HepG2 (cell line): ENCODE results near the gene STYXL1. TPM values are rescaled to one million over a fixed set of nuclear protein-coding genes. Genes with fewer than 3 reads are reported as not detected.

ENCODE experiments used
- AKAP8 ChIP-seq: sonication (generic); formaldehyde crosslinking; IDR thresholded peaks from 2 replicates; pipeline ENCODE4 v1.5.1; 2020; ENCODE audit warnings: mild to moderate bottlenecking, missing genetic modification reagents
- ATRX ChIP-seq: sonication (generic); formaldehyde crosslinking; IDR thresholded peaks from 2 replicates; pipeline ENCODE4 v1.4.0; 2020; ENCODE audit warnings: missing genetic modification reagents, borderline replicate concordance
- CREM ChIP-seq, 2 experiments: sonication (generic) in 1 of 2; formaldehyde crosslinking in 1 of 2; IDR thresholded peaks; 2 replicates each; pipeline versions ENCODE4 v1.4.0 to v1.6.1; 2016 to 2020; ENCODE audit warnings: antibody characterized with exemption in 1 of 2, mild to moderate bottlenecking in 1 of 2, missing genetic modification reagents in 1 of 2
- ERF ChIP-seq: IDR thresholded peaks from 2 replicates; pipeline ENCODE4 v1.6.1; 2018; ENCODE audit warnings: missing biosample characterization, missing genetic modification reagents
- FOXA3 ChIP-seq: IDR thresholded peaks from 2 replicates; pipeline ENCODE4 v1.6.1; 2016; ENCODE audit warnings: missing genetic modification reagents, missing compliant biosample characterization
- GFI1 ChIP-seq: sonication (generic); formaldehyde crosslinking; IDR thresholded peaks from 2 replicates; pipeline ENCODE4 v1.5.0; 2020; ENCODE audit warnings: missing genetic modification reagents, mild to moderate bottlenecking, borderline replicate concordance
- GTF2F1 ChIP-seq: fragments of 150-350 bp; IDR thresholded peaks from 2 replicates; pipeline ENCODE4 v1.6.1; 2014; ENCODE audit warnings: low read length
- GZF1 ChIP-seq: sonication (generic); formaldehyde crosslinking; IDR thresholded peaks from 2 replicates; pipeline ENCODE4 v1.5.1; 2020; ENCODE audit warnings: mild to moderate bottlenecking, missing genetic modification reagents
- KLF16 ChIP-seq, 2 experiments: sonication (generic) in 1 of 2; formaldehyde crosslinking in 1 of 2; IDR thresholded peaks; 2 replicates each; pipeline versions ENCODE4 v1.6.1 to v1.8.0; 2016 to 2023; ENCODE audit warnings: missing genetic modification reagents in 2 of 2, missing compliant biosample characterization in 1 of 2
- MED8 ChIP-seq: sonication (generic); formaldehyde crosslinking; IDR thresholded peaks from 2 replicates; pipeline ENCODE4 v1.8.1; 2023; ENCODE audit warnings: mild to moderate bottlenecking, missing genetic modification reagents; ENCODE audit not compliant: insufficient replicate concordance
- NFATC3 ChIP-seq: sonication (generic); formaldehyde crosslinking; IDR thresholded peaks from 2 replicates; pipeline ENCODE4 v1.5.1; 2020; ENCODE audit warnings: mild to moderate bottlenecking, missing genetic modification reagents
- PAF1 ChIP-seq: IDR thresholded peaks from 2 replicates; pipeline ENCODE4 v1.6.1; 2016; ENCODE audit warnings: missing genetic modification reagents, missing compliant biosample characterization
- PATZ1 ChIP-seq: sonication (generic); formaldehyde crosslinking; IDR thresholded peaks from 2 replicates; pipeline ENCODE4 v1.4.0; 2020; ENCODE audit warnings: missing genetic modification reagents
- SMYD3 ChIP-seq: sonication (generic); formaldehyde crosslinking; IDR thresholded peaks from 2 replicates; pipeline ENCODE4 v1.8.1; 2023; ENCODE audit warnings: mild to moderate bottlenecking, missing genetic modification reagents
- TBL1XR1 ChIP-seq: fragments of 150-350 bp; IDR thresholded peaks from 2 replicates; pipeline ENCODE4 v1.6.1; 2014; ENCODE audit warnings: borderline replicate concordance, low read length; ENCODE audit not compliant: partially characterized antibody
- ZBTB42 ChIP-seq: sonication (generic); formaldehyde crosslinking; IDR thresholded peaks from 2 replicates; pipeline ENCODE4 v1.5.0; 2020; ENCODE audit warnings: mild to moderate bottlenecking, missing genetic modification reagents
- ZKSCAN5 ChIP-seq: sonication (generic); formaldehyde crosslinking; IDR thresholded peaks from 2 replicates; pipeline ENCODE4 v1.5.1; 2020; ENCODE audit warnings: mild to moderate bottlenecking, missing genetic modification reagents
- ZNF121 ChIP-seq: sonication (generic); formaldehyde crosslinking; IDR thresholded peaks from 2 replicates; pipeline ENCODE4 v1.5.0; 2020; ENCODE audit warnings: mild to moderate bottlenecking, missing genetic modification reagents
- ZNF18 ChIP-seq: sonication (generic); formaldehyde crosslinking; IDR thresholded peaks from 2 replicates; pipeline ENCODE4 v1.8.0; 2022; ENCODE audit warnings: mild to moderate bottlenecking, missing genetic modification reagents; ENCODE audit not compliant: insufficient replicate concordance
- ZNF207 ChIP-seq: fragments of 450-650 bp; IDR thresholded peaks from 2 replicates; pipeline ENCODE4 v1.6.1; 2016; ENCODE audit warnings: antibody characterized with exemption, borderline replicate concordance
- ZNF317 ChIP-seq: sonication (generic); formaldehyde crosslinking; IDR thresholded peaks from 2 replicates; pipeline ENCODE4 v1.5.0; 2020; ENCODE audit warnings: mild to moderate bottlenecking, missing genetic modification reagents
- ZNF33A ChIP-seq: sonication (generic); formaldehyde crosslinking; IDR thresholded peaks from 2 replicates; pipeline ENCODE4 v1.5.1; 2020; ENCODE audit warnings: missing genetic modification reagents, mild to moderate bottlenecking, moderate library complexity, borderline replicate concordance
- ZNF350 ChIP-seq: sonication (generic); formaldehyde crosslinking; IDR thresholded peaks from 2 replicates; pipeline ENCODE4 v1.4.0; 2020; ENCODE audit warnings: mild to moderate bottlenecking, low read depth, missing genetic modification reagents, borderline replicate concordance
- ZNF468 ChIP-seq: sonication (generic); formaldehyde crosslinking; IDR thresholded peaks from 2 replicates; pipeline ENCODE4 v1.8.0; 2022; ENCODE audit warnings: mild to moderate bottlenecking, moderate library complexity, missing genetic modification reagents
- ZNF572 ChIP-seq: sonication (generic); formaldehyde crosslinking; IDR thresholded peaks from 2 replicates; pipeline ENCODE4 v1.5.1; 2020; ENCODE audit warnings: mild to moderate bottlenecking, missing genetic modification reagents
- ZNF589 ChIP-seq: sonication (generic); formaldehyde crosslinking; conservative IDR thresholded peaks from 2 replicates; pipeline ENCODE4 v1.8.0; 2022; ENCODE audit warnings: mild to moderate bottlenecking, moderate library complexity, missing genetic modification reagents
- ZNF75D ChIP-seq: sonication (generic); formaldehyde crosslinking; IDR thresholded peaks from 2 replicates; pipeline ENCODE4 v1.8.1; 2023; ENCODE audit warnings: missing genetic modification reagents, mild to moderate bottlenecking, borderline replicate concordance
- ZNF816 ChIP-seq: sonication (generic); formaldehyde crosslinking; IDR thresholded peaks from 2 replicates; pipeline ENCODE4 v1.8.0; 2022; ENCODE audit warnings: missing genetic modification reagents, mild to moderate bottlenecking, borderline replicate concordance
- ZNF891 ChIP-seq: sonication (generic); formaldehyde crosslinking; IDR thresholded peaks from 2 replicates; pipeline ENCODE4 v1.5.0; 2020; ENCODE audit warnings: mild to moderate bottlenecking, missing genetic modification reagents
- polyA plus RNA-seq, 8 experiments: library from polyadenylated mRNA; depleted of rRNA in 3 of 8; stranded (reverse) in 7 of 8; unstranded in 1 of 8; fragments of >200 nt; fragmentation: Illumina TruSeq in 4 of 8; extraction: Trizol in 4 of 8; gene quantifications; 2 replicates each; pipeline versions ENCODE4 v1.2.1 to v1.2.3, GENCODE V29; 2011 to 2016; ENCODE audit warnings: low read depth in 4 of 8, missing spikeins in 1 of 8, mixed read lengths in 1 of 8; ENCODE audit not compliant: insufficient read depth in 1 of 8
- total RNA-seq, 5 experiments: library from RNA; depleted of rRNA; stranded (reverse); fragments of >200 nt; fragmentation: Illumina TruSeq; extraction: Trizol; gene quantifications; 2 replicates each; pipeline ENCODE4 v1.2.3, GENCODE V29; 2016; ENCODE audit warnings: low read depth in 1 of 5

The STYXL1 gene
- total and polyA plus RNA-seq, 2 of the 13 experiments (the other 11 are each of a cell fraction or from before 2014, with no cell fraction given), result 23.9 to 38.3 TPM

- TF ChIP-seq ZNF207 (no peak), MED8 (CRISPR knock-in tag) (no peak), ZNF317 (CRISPR knock-in tag) (no peak), AKAP8 (CRISPR knock-in tag) (no peak), TBL1XR1 (no peak), ZBTB42 (CRISPR knock-in tag) (no peak), ZNF816 (CRISPR knock-in tag) (no peak), NFATC3 (CRISPR knock-in tag) (no peak), ZNF468 (CRISPR knock-in tag) (no peak), SMYD3 (no peak), ZKSCAN5 (CRISPR knock-in tag) (no peak), ZNF891 (CRISPR knock-in tag) (no peak), GTF2F1 (no peak), PATZ1 (CRISPR knock-in tag) (no peak), FOXA3 (CRISPR knock-in tag) (peak; percentile 29; the same call in 1 of the 2 replicates), KLF16 (CRISPR knock-in tag; IDR thresholded peaks at IDR 0.05) (no peak), ZNF18 (CRISPR knock-in tag) (no peak), ZNF589 (CRISPR knock-in tag) (no peak), ZNF572 (CRISPR knock-in tag) (no peak), CREM (IDR thresholded peaks at IDR 0.05) (peak; percentile 35; the same call in 1 of the 2 replicates), CREM (CRISPR knock-in tag; IDR thresholded peaks at IDR 0.05) (no peak), GFI1 (CRISPR knock-in tag) (peak; percentile 43; the same call in 1 of the 2 replicates), ZNF33A (CRISPR knock-in tag) (no peak), PAF1 (no peak), ZNF121 (peak; percentile 95), GZF1 (CRISPR knock-in tag) (no peak), ERF (CRISPR knock-in tag) (no peak), ZNF350 (no peak), ATRX (CRISPR knock-in tag) (no peak), ZNF75D (no peak)
Measured at GRCh38 chr7:75958802-75959543, 88.8 kb downstream of the STYXL1 start (continued).
